MM.1S (cell line): ENCODE results near the gene ASB12.

Experiments
- DNase-seq: peaks from one replicate; pipeline ENCODE4 v3.0.0-alpha.2; 2015
- H2AFZ ChIP-seq: fragments of 300-600 bp; sonication (generic); 2 replicates; pipeline ENCODE4 v1.6.0; 2016; ENCODE audit warnings: antibody characterized with exemption, low read length
- H3F3A ChIP-seq: fragments of 300-600 bp; sonication (generic); 2 replicates; pipeline ENCODE4 v1.6.1; 2016; ENCODE audit warnings: mild to moderate bottlenecking, antibody characterized with exemption, low read length, moderate library complexity, mixed read lengths; ENCODE audit not compliant: insufficient read depth
- H3K27ac ChIP-seq: fragments of 300-600 bp; sonication (generic); 2 replicates; pipeline ENCODE4 v1.5.1; 2016; ENCODE audit warnings: mild to moderate bottlenecking, low read length
- H3K27me3 ChIP-seq: fragments of 300-600 bp; sonication (generic); replicated peaks from 2 replicates; pipeline ENCODE4 v1.6.0; 2016; ENCODE audit warnings: low read length; ENCODE audit not compliant: insufficient read depth
- H3K36me3 ChIP-seq: fragments of 300-600 bp; sonication (generic); replicated peaks from 2 replicates; pipeline ENCODE4 v1.6.1; 2016; ENCODE audit warnings: mild to moderate bottlenecking, low read length, mixed read lengths; ENCODE audit not compliant: insufficient read depth
- H3K4me1 ChIP-seq: fragments of 300-600 bp; sonication (generic); 2 replicates; pipeline ENCODE4 v1.6.1; 2016; ENCODE audit warnings: low read length, mixed read lengths
- H3K4me2 ChIP-seq: fragments of 300-600 bp; sonication (generic); 2 replicates; pipeline ENCODE4 v1.6.0; 2016; ENCODE audit warnings: low read depth, low read length
- H3K4me3 ChIP-seq: fragments of 300-600 bp; sonication (generic); 2 replicates; pipeline ENCODE4 v1.5.1; 2016; ENCODE audit warnings: low read length, mixed read lengths
- H3K79me2 ChIP-seq: fragments of 300-600 bp; sonication (generic); 2 replicates; pipeline ENCODE4 v1.6.1; 2016; ENCODE audit warnings: mixed run types, low read length, mixed read lengths
- H3K9ac ChIP-seq: fragments of 300-600 bp; sonication (generic); 2 replicates; pipeline ENCODE4 v1.6.1; 2016; ENCODE audit warnings: low read length, mixed read lengths
- H3K9me2 ChIP-seq: fragments of 300-600 bp; sonication (generic); replicated peaks from 2 replicates; pipeline ENCODE4 v1.6.1; 2016; ENCODE audit warnings: mild to moderate bottlenecking, low read length, mixed read lengths; ENCODE audit not compliant: insufficient read depth
- H3K9me3 ChIP-seq: fragments of 300-600 bp; sonication (generic); replicated peaks from 2 replicates; pipeline ENCODE4 v1.6.1; 2016; ENCODE audit warnings: mild to moderate bottlenecking, low read length, mixed read lengths; ENCODE audit not compliant: insufficient read depth
- H4K20me1 ChIP-seq: fragments of 300-600 bp; sonication (generic); 2 replicates; pipeline ENCODE4 v1.6.1; 2016; ENCODE audit warnings: mild to moderate bottlenecking, low read length, moderate library complexity, mixed read lengths; ENCODE audit not compliant: insufficient read depth
- EZH2 ChIP-seq: fragments of 300-600 bp; sonication (generic); optimal IDR thresholded peaks from 2 replicates; pipeline ENCODE3; 2017; ENCODE audit warnings: low read depth, mild to moderate bottlenecking, antibody characterized with exemption, low read length, mixed read lengths
- EZH2phosphoT487 ChIP-seq: fragments of 300-600 bp; sonication (generic); IDR thresholded peaks from 2 replicates; pipeline ENCODE4 v1.6.1; 2018; ENCODE audit warnings: antibody characterized with exemption, low read length
- TF ChIP-seq, protein P1 (sequence below): fragments of 300-600 bp; sonication (generic); IDR thresholded peaks from 2 replicates; pipeline ENCODE4 v1.5.1; 2016; ENCODE audit warnings: antibody characterized with exemption, low read length, mixed read lengths

The ASB12 gene

DNA sequence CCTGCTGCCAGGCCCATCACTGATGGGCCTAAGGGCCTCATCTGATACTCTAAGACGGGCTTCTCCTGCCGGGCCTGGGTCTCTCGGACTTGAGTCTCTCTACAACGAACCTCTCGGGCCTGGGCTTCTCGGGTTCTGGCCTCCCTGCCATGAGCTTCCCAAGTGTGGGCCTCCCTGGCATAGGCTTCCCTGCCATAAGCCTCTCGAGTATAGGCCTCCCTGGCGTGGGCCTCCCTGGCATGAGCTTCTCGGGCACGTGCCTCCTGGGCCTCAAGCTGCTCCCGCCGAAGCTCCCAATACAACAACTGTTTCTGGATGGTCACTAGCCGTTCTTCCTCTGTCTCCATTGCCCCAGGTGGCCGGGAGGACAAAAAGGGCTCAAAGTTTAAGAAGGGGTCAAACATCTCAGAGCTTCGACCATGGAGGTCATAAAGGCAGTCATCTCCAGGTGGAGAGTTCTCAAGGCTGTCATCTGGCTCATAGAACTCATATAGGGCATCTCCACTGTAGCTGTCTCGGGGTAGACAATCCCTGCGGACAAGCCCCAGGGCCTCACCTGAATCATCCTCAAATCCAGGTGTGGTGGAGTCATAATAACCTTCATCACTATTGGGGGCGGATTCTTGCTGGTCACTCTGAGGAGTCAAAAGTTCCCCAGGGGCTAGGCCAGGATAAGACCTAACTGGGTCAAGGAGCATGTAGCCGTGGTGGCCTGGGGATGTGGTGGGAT, 39.0 kb downstream of the ASB12 start:
- no peak overlapping the region for H3K4me2 ChIP-seq
- no peak overlapping the region for H2AFZ ChIP-seq
- H3K9ac ChIP-seq: no peak overlapping the region
- no peak overlapping the region for H3K27ac ChIP-seq
- no peaks in the 10 kb centered on the region for H3K27me3 ChIP-seq
- no peaks in the 10 kb centered on the region for H3K36me3 ChIP-seq
- no peak for DNase-seq
- no peaks in the 10 kb centered on the region for H3F3A ChIP-seq
- H3K4me3 ChIP-seq: no peak overlapping the region
- H3K9me3 ChIP-seq: no peaks in the 10 kb centered on the region
- no peaks in the 10 kb centered on the region for H4K20me1 ChIP-seq
- H3K9me2 ChIP-seq: no peaks in the 10 kb centered on the region
- H3K79me2 ChIP-seq: no peaks in the 10 kb centered on the region; the same call in 1 of the 2 replicates
- TF ChIP-seq, protein P1, sequence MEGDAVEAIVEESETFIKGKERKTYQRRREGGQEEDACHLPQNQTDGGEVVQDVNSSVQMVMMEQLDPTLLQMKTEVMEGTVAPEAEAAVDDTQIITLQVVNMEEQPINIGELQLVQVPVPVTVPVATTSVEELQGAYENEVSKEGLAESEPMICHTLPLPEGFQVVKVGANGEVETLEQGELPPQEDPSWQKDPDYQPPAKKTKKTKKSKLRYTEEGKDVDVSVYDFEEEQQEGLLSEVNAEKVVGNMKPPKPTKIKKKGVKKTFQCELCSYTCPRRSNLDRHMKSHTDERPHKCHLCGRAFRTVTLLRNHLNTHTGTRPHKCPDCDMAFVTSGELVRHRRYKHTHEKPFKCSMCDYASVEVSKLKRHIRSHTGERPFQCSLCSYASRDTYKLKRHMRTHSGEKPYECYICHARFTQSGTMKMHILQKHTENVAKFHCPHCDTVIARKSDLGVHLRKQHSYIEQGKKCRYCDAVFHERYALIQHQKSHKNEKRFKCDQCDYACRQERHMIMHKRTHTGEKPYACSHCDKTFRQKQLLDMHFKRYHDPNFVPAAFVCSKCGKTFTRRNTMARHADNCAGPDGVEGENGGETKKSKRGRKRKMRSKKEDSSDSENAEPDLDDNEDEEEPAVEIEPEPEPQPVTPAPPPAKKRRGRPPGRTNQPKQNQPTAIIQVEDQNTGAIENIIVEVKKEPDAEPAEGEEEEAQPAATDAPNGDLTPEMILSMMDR: no peak
- TF ChIP-seq EZH2 (no peak), EZH2phosphoT487 (no peak)
- H3K4me1 ChIP-seq: no peaks in the 10 kb centered on the region

DNA sequence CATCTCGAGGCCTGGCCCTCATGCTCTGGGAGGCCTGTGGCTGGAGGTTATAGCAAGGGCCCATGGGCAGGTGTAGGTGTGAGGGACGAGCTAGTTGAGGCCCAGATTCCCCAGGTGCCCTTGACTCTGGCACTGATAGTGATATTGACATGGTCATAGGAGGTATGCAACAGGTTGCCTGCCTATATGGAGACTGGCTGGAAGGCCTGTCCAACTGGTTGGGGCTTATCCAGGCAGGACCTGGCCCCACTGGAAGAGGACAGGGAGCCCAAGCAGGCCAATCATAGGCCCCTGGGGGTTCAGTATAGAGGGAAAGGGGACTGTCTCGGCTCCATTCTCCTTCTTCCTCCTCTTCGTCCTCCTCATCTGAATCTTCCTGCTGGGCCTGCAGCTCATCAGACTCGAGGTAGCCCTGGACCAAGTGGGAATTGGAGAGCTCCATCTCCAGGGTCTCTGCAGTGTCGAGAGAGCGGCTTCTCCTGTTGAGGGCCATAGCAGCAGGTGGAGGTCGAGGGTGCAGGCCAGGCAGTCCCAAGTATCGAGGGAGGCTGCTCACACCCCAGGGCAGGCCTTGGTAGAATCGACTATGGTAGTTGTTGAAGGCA, 40.2 kb downstream of the ASB12 start:
- H3K79me2 ChIP-seq: no peaks in the 10 kb centered on the region
- DNase-seq: no peak
- H3K27me3 ChIP-seq: no peaks in the 10 kb centered on the region
- TF ChIP-seq EZH2phosphoT487 (no peak), EZH2 (no peak)
- TF ChIP-seq, protein P1: no peak
- H3K4me2 ChIP-seq: no peak overlapping the region
- H3K9me2 ChIP-seq: no peaks in the 10 kb centered on the region
- no peaks in the 10 kb centered on the region for H4K20me1 ChIP-seq
- H3K4me3 ChIP-seq: no peak overlapping the region
- H3K4me1 ChIP-seq: no peaks in the 10 kb centered on the region
- H3K36me3 ChIP-seq: no peaks in the 10 kb centered on the region
- H3K9ac ChIP-seq: no peak overlapping the region
- no peak overlapping the region for H3K27ac ChIP-seq
- H2AFZ ChIP-seq: no peak overlapping the region
- no peaks in the 10 kb centered on the region for H3K9me3 ChIP-seq
- no peaks in the 10 kb centered on the region for H3F3A ChIP-seq

DNA sequence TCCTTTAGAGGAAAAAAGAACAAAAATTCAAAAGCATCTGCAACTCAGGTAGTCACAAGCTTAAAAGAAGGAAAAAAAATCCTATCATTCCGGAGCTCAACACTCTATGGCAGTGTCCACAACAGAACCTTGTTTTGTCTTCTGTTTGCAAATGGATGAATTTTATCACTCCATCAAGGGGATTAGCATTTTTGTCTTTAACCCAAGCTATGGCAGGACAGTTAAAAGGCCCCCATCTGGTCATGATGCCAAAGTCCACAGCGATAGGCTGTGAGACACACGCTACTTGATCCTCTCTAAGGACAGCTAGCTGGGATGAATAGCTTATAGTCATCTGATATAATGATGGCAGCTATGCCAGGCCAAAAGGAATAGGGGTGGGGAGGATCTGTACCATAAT, 41.5 kb downstream of the ASB12 start:
- no peaks in the 10 kb centered on the region for H3K27me3 ChIP-seq
- DNase-seq: no peak
- no peaks in the 10 kb centered on the region for H3K4me1 ChIP-seq
- H3K9ac ChIP-seq: no peak overlapping the region
- H4K20me1 ChIP-seq: no peaks in the 10 kb centered on the region
- no peaks in the 10 kb centered on the region for H3K9me3 ChIP-seq
- no peaks in the 10 kb centered on the region for H3K9me2 ChIP-seq
- H3K27ac ChIP-seq: no peak overlapping the region
- TF ChIP-seq, protein P1: no peak
- TF ChIP-seq EZH2 (no peak), EZH2phosphoT487 (no peak)
- no peak overlapping the region for H2AFZ ChIP-seq
- H3F3A ChIP-seq: no peaks in the 10 kb centered on the region
- no peak overlapping the region for H3K4me3 ChIP-seq
- no peaks in the 10 kb centered on the region for H3K36me3 ChIP-seq
- no peak overlapping the region for H3K4me2 ChIP-seq
- no peaks in the 10 kb centered on the region for H3K79me2 ChIP-seq
